Measurements from ENCODE around the gene CAMK2B.

DNA sequence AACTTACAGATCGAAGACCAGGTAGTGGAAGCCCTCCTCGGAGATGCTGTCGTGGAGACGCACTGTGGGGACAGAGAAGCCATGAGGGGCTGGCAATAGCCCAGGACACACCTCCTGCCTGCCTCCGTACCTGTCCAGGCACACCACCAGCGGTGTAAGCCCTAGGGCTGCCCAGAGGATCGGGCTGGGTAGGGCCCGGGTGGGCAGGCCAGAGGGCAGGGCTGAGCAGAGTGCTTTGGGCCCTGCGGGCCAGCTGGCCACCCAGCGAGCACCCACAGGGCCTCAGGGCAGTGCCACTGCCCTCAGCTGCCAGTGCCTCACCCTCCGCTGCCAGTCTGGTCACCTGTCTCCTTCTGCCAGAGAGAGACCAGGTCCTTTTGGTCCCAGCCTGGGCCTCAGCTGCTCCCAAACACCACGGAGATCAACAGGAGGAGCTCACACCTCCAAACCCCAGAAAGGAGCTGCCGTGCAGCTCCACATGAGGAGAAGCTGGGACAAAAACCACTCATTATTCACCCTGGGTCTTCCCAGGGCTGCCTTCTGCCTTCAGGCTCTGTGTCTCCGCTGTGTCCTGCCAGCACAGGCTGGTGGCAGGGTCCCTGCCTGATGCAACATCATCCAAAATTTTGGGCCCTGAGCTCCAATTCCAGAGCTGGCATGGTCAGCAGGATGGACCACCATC is 66.4 kb downstream of the CAMK2B start:
- TF ChIP-seq EZH2 (IDR thresholded peaks at IDR 0.05; ENCODE audit: borderline replicate concordance), result no peak
- TF ChIP-seq, protein P1, sequence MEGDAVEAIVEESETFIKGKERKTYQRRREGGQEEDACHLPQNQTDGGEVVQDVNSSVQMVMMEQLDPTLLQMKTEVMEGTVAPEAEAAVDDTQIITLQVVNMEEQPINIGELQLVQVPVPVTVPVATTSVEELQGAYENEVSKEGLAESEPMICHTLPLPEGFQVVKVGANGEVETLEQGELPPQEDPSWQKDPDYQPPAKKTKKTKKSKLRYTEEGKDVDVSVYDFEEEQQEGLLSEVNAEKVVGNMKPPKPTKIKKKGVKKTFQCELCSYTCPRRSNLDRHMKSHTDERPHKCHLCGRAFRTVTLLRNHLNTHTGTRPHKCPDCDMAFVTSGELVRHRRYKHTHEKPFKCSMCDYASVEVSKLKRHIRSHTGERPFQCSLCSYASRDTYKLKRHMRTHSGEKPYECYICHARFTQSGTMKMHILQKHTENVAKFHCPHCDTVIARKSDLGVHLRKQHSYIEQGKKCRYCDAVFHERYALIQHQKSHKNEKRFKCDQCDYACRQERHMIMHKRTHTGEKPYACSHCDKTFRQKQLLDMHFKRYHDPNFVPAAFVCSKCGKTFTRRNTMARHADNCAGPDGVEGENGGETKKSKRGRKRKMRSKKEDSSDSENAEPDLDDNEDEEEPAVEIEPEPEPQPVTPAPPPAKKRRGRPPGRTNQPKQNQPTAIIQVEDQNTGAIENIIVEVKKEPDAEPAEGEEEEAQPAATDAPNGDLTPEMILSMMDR (IDR thresholded peaks at IDR 0.05; ENCODE audit: poor library complexity), result no peak
- TF ChIP-seq EZH2phosphoT487 (IDR thresholded peaks at IDR 0.05; ENCODE audit: low read depth, severe bottlenecking, unreplicated experiment), result no peak

All from hepatocyte (in vitro differentiated cells).